ENCODE results near the gene SPATS2.

SPATS2 gene

GRCh38 chr12:49556391-49557186, 189.3 kb downstream of the SPATS2 start:
- DNase-seq (ENCODE audit: low spot score), result no peak

GRCh38 chr12:49557187-49557916, 190.1 kb downstream of the SPATS2 start:
- no peak for DNase-seq (ENCODE audit: low spot score)

- no peak for DNase-seq (ENCODE audit: low spot score)
Observed at GRCh38 chr12:49557917-49558215, 190.6 kb downstream of the SPATS2 start.

- no peak for DNase-seq (ENCODE audit: low spot score)
Observed at GRCh38 chr12:49558526-49558925, 191.3 kb downstream of the SPATS2 start.

GRCh38 chr12:49559011-49559675, 191.9 kb downstream of the SPATS2 start:
- DNase-seq (ENCODE audit: low spot score), result no peak

- no peak for DNase-seq (ENCODE audit: low spot score)
Observed at GRCh38 chr12:49560695-49561094, 193.4 kb downstream of the SPATS2 start.

GRCh38 chr12:49562233-49562632, 195.0 kb downstream of the SPATS2 start:
- DNase-seq (ENCODE audit: low spot score), result no peak

GRCh38 chr12:49562831-49563230, 195.6 kb downstream of the SPATS2 start:
- DNase-seq (ENCODE audit: low spot score), result no peak

GRCh38 chr12:49563951-49564685, 196.9 kb downstream of the SPATS2 start:
- no peak for DNase-seq (ENCODE audit: low spot score)

- no peak for DNase-seq (ENCODE audit: low spot score)
Observed at GRCh38 chr12:49564686-49565405, 197.6 kb downstream of the SPATS2 start.

- DNase-seq (ENCODE audit: low spot score), result no peak
Observed at GRCh38 chr12:49565406-49566265, 198.4 kb downstream of the SPATS2 start.

GRCh38 chr12:49566361-49566760, 199.1 kb downstream of the SPATS2 start:
- DNase-seq (ENCODE audit: low spot score), result no peak

GRCh38 chr12:49567302-49567610, 200.0 kb downstream of the SPATS2 start:
- DNase-seq (ENCODE audit: low spot score), result no peak

- peak; percentile 94 for DNase-seq (ENCODE audit: low spot score)
Observed at GRCh38 chr12:49567611-49568441, 200.6 kb downstream of the SPATS2 start, which contains the start of gene MCRS1. Gene MCRS1 (minus strand): TSS chr12:49568142. CDS start chr12:49566731, 1,411 bp downstream.

GRCh38 chr12:49568442-49569162, 201.3 kb downstream of the SPATS2 start:
- DNase-seq (ENCODE audit: low spot score), result no peak

Measured in ecto neural progenitor cell (in vitro differentiated cells).